Placental epithelial cell (primary cell): ENCODE results near the gene DGKH. TPM values are rescaled to one million over a fixed set of nuclear protein-coding genes. Genes with fewer than 3 reads are reported as not detected.

Experiments used
- small RNA-seq: library from RNA; depleted of rRNA; stranded (forward); fragments of <200 nt; gene quantifications from one replicate; pipeline ENCODE3, GENCODE V24; 2012
- total RNA-seq: library from RNA; depleted of rRNA; stranded (reverse); fragments of >200 nt; gene quantifications from 2 replicates; pipeline ENCODE4 v1.2.3, GENCODE V29; 2012

The DGKH gene, protein sequence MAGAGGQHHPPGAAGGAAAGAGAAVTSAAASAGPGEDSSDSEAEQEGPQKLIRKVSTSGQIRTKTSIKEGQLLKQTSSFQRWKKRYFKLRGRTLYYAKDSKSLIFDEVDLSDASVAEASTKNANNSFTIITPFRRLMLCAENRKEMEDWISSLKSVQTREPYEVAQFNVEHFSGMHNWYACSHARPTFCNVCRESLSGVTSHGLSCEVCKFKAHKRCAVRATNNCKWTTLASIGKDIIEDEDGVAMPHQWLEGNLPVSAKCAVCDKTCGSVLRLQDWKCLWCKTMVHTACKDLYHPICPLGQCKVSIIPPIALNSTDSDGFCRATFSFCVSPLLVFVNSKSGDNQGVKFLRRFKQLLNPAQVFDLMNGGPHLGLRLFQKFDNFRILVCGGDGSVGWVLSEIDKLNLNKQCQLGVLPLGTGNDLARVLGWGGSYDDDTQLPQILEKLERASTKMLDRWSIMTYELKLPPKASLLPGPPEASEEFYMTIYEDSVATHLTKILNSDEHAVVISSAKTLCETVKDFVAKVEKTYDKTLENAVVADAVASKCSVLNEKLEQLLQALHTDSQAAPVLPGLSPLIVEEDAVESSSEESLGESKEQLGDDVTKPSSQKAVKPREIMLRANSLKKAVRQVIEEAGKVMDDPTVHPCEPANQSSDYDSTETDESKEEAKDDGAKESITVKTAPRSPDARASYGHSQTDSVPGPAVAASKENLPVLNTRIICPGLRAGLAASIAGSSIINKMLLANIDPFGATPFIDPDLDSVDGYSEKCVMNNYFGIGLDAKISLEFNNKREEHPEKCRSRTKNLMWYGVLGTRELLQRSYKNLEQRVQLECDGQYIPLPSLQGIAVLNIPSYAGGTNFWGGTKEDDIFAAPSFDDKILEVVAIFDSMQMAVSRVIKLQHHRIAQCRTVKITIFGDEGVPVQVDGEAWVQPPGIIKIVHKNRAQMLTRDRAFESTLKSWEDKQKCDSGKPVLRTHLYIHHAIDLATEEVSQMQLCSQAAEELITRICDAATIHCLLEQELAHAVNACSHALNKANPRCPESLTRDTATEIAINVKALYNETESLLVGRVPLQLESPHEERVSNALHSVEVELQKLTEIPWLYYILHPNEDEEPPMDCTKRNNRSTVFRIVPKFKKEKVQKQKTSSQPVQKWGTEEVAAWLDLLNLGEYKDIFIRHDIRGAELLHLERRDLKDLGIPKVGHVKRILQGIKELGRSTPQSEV
- total RNA-seq = 5.5 and 6.3 TPM in 2 replicates

DNA sequence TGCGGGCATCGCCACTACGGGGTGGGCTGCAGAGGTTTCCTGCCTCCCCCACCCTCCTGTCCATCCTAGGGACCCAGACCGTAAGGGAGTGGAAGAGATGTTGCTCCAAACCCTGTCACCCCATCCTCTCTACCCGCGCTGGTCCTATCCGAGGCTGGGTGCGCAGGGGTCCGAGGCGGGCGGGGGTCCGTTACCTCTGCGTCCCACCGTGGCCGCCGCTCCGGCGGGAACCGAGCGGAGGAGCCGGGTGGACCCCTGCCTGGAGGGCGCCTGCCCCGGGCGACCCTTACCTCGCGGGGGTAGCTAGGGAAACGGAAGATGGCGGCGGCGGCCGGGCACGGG lies at the start of gene DGKH:
DGKH (plus strand) TSS at position 307 of the 342 bp plus-strand sequence. CDS start 126 bp downstream, outside the sequence.

DNA sequence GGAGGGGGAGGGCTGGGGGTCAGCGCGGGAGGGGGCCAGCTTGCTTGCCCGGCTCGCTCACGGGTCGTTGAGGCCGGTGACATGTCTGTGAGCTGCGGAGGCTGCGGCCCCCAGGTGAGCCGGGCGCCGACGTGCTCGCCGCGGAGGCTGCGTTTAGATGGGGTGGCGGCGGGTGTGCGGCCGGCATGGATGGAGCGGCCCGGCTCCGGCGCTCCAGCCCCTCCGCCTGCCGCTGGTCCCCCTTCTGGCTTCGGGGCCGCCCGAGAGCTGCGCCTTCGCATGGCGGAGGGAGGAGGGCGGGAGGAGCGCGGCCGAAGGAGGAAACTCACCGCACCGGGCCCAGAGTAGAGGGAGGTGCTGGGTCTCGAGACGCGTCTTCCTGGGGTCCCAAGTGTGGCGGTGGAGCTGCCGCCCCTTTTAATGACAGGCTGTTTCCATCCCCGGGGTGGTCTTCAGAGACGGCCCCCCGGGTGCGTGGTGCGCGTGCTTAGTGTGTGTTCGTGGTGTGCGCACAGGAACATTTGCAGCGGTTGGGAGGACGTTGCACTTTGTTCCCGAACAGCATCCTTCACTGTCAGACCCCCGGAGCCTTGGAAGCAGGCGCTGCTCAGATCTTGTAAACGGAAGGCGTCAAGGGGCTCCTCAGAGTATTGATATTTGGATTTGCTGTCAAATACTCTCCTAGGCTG lies 223.8 kb downstream of the DGKH start, which contains the start of gene AKAP11:
AKAP11 (plus strand) TSS at position 38 of the 689 bp plus-strand sequence. CDS start 14,197 bp downstream, outside the sequence.

Small RNA genes within 50 kb of the gene (small RNA-seq; reads per million reads assigned to genes)
- gene RPS28P8 = not detected

Other genes with a start within 250 kb of the DGKH start
- 15.7 and 16.8 TPM in 2 replicates for gene VWA8, start 87.5 kb upstream of the DGKH start, total RNA-seq
- 22.0 and 32.0 TPM in 2 replicates for gene AKAP11, start 223.5 kb downstream of the DGKH start, total RNA-seq